ENCODE results near the gene PHPT1. TPM values are rescaled to one million over a fixed set of nuclear protein-coding genes. Genes with fewer than 3 reads are reported as not detected.
"Not testable (repeated sequence)": the region's sequence is repeated elsewhere in the genome, so short reads cannot be mapped to it uniquely, and the experiment has no call there.

PHPT1 gene
- total RNA-seq, 1 donor from 2014 or later = 349 TPM

GRCh38 chr9:136835162-136835931 lies 13.9 kb upstream of the PHPT1 start:
- Histone ChIP-seq H3K36me3 (peaks cover 77% of the 10 kb centered on the region), H3K27ac (replicated peaks) (no peak overlapping the region), H3K9me3 (replicated peaks) (no peaks in the 10 kb centered on the region), H3K4me1 (no peaks in the 10 kb centered on the region), H3K4me3 (no peak overlapping the region), H3K27me3 (ENCODE audit: low read depth) (no peaks in the 10 kb centered on the region)
- no peak for TF ChIP-seq CTCF (IDR thresholded peaks at IDR 0.05; ENCODE audit: borderline replicate concordance)
- intact Hi-C loops (cut with micrococcal nuclease) = no loop called here
- DNase-seq = peak; percentile 4

GRCh38 chr9:136835932-136836904 lies 13.0 kb upstream of the PHPT1 start:
- DNase-seq = peak; percentile 9
- intact Hi-C loops (cut with micrococcal nuclease) = no loop called here
- Histone ChIP-seq H3K9me3 (replicated peaks) (no peaks in the 10 kb centered on the region), H3K27me3 (ENCODE audit: low read depth) (no peaks in the 10 kb centered on the region), H3K4me1 (peaks cover 4% of the 10 kb centered on the region), H3K27ac (replicated peaks) (no peak overlapping the region), H3K36me3 (peaks cover 71% of the 10 kb centered on the region), H3K4me3 (no peak overlapping the region)
- no peak for TF ChIP-seq CTCF (IDR thresholded peaks at IDR 0.05; ENCODE audit: borderline replicate concordance)

GRCh38 chr9:136837146-136837855 lies 11.9 kb upstream of the PHPT1 start:
- H3K36me3 ChIP-seq = peaks cover 60% of the 10 kb centered on the region
- intact Hi-C loops (cut with micrococcal nuclease) = no loop called here
- no peak overlapping the region for H3K27ac ChIP-seq (replicated peaks)
- no peak for TF ChIP-seq CTCF (IDR thresholded peaks at IDR 0.05; ENCODE audit: borderline replicate concordance)
- peak; percentile 4 for DNase-seq
- H3K4me3 ChIP-seq = no peak overlapping the region
- no peaks in the 10 kb centered on the region for H3K27me3 ChIP-seq (ENCODE audit: low read depth)
- no peaks in the 10 kb centered on the region for H3K9me3 ChIP-seq (replicated peaks)
- peaks cover 15% of the 10 kb centered on the region for H3K4me1 ChIP-seq

GRCh38 chr9:136837856-136838277 lies 11.3 kb upstream of the PHPT1 start:
- DNase-seq; intact Hi-C loops (cut with micrococcal nuclease); H3K9me3 ChIP-seq (replicated peaks); H3K27me3 ChIP-seq (ENCODE audit: low read depth); H3K4me3 ChIP-seq; H3K27ac ChIP-seq (replicated peaks): not testable (repeated sequence)
- H3K4me1 ChIP-seq = peaks cover 21% of the 10 kb centered on the region
- H3K36me3 ChIP-seq = peaks cover 56% of the 10 kb centered on the region

- H3K27ac ChIP-seq (replicated peaks) = no peak overlapping the region
- no peak overlapping the region for H3K4me3 ChIP-seq
- H3K9me3 ChIP-seq (replicated peaks) = no peaks in the 10 kb centered on the region
- no peak for TF ChIP-seq CTCF (IDR thresholded peaks at IDR 0.05; ENCODE audit: borderline replicate concordance)
- peaks cover 7% of the 10 kb centered on the region for H3K27me3 ChIP-seq (ENCODE audit: low read depth)
- H3K4me1 ChIP-seq = peaks cover 28% of the 10 kb centered on the region
- intact Hi-C loops (cut with micrococcal nuclease) = no loop called here
- no peak for DNase-seq
- peaks cover 56% of the 10 kb centered on the region for H3K36me3 ChIP-seq
Observed at GRCh38 chr9:136838314-136839228, 10.6 kb upstream of the PHPT1 start.

All from left ventricle myocardium inferior (tissue), 1 donor.